HCT116 (cell line): ENCODE results near the gene FAM151A. TPM values are rescaled to one million over a fixed set of nuclear protein-coding genes. Genes with fewer than 3 reads are reported as not detected.

Source experiments
- ATAC-seq: fragments of 200-7000 bp; cut with Tn5 transposase; 2 replicates; pipeline ENCODE4 v1.9.1; 2020; ENCODE audit warnings: mild to moderate bottlenecking, moderate library complexity
- BruUV-seq: library from RNA; stranded (reverse); fragments of 400-500 nt; replicated peaks from 2 replicates; lab custom pipeline; 2021; lab: Mats Ljungman, UMichigan
- CTCF ChIA-PET: fragments of 300-600 bp; sonication (Branson Sonifier 250); formaldehyde crosslinking; loops from one replicate; lab custom pipeline; 2021; ENCODE audit warnings: antibody characterized with exemption; lab: Charles Lee
- POLR2A ChIA-PET: fragments of 300-600, 350-600 bp; sonication (Branson Sonifier 250); formaldehyde crosslinking; loops from one replicate; lab custom pipeline; 2021; ENCODE audit warnings: antibody characterized with exemption; lab: Charles Lee
- RAD21 ChIA-PET, 2 experiments: fragments of 300-600 bp; sonication (Branson Sonifier 250); formaldehyde crosslinking; loops; one replicate each; lab custom pipeline; 2023; ENCODE audit warnings: low total read pairs in 2 of 2; ENCODE audit not compliant: uncharacterized antibody in 2 of 2, unreplicated experiment in 2 of 2, low non-redundant PET in 1 of 2; lab: Charles Lee
- DNase-seq: peaks from one replicate; pipeline ENCODE4 v3.0.0-alpha.2; 2010; ENCODE audit warnings: low read depth, low spot score
- H2AFZ ChIP-seq: fragments of 200-600 bp; shearing (Covaris generic), sonication (generic); 2 replicates; pipeline ENCODE4 v1.6.1; 2017; ENCODE audit warnings: low read depth, mixed run types, mixed read lengths, antibody characterized with exemption, low read length; ENCODE audit not compliant: poor library complexity, severe bottlenecking
- H3K27ac ChIP-seq: 2 replicates; pipeline ENCODE4 v1.5.1; 2012; ENCODE audit warnings: low read depth, low read length
- H3K27me3 ChIP-seq: fragments of 200-600 bp; sonication (generic); 2 replicates; pipeline ENCODE4 v1.6.1; 2016; ENCODE audit warnings: mixed run types, low read length, mixed read lengths; ENCODE audit not compliant: insufficient read depth
- H3K36me3 ChIP-seq, 2 experiments: fragments of 200-500 bp in 1 of 2; fragments of 200-600 bp in 1 of 2; sonication (Bioruptor generic) in 1 of 2; sonication (generic) in 1 of 2; 2 replicates each; pipeline versions ENCODE4 v1.5.1 to v1.6.1; 2014 to 2016; ENCODE audit warnings: low read length in 2 of 2, inconsistent platforms in 1 of 2, mixed read lengths in 1 of 2, mixed run types in 1 of 2; ENCODE audit not compliant: insufficient read depth in 2 of 2, control insufficient read depth in 1 of 2
- H3K4me1 ChIP-seq, 2 experiments: fragments of 200-600 bp in 1 of 2; sonication (generic) in 1 of 2; 2 replicates each; pipeline versions ENCODE4 v1.5.1 to v1.6.1; 2012 to 2017; ENCODE audit warnings: low read length in 2 of 2, inconsistent platforms in 1 of 2, mild to moderate bottlenecking in 1 of 2, mixed read lengths in 1 of 2, mixed run types in 1 of 2, moderate library complexity in 1 of 2; ENCODE audit not compliant: insufficient read depth in 2 of 2, control insufficient read depth in 1 of 2
- H3K4me2 ChIP-seq: fragments of 200-600 bp; sonication (generic); 2 replicates; pipeline ENCODE4 v1.6.1; 2017; ENCODE audit warnings: mixed run types, low read length, mixed read lengths
- H3K4me3 ChIP-seq, 2 experiments: fragments of 200-600 bp in 1 of 2; sonication (generic) in 1 of 2; replicated peaks in 1 of 2; 2 replicates each; pipeline ENCODE4 v1.5.1; 2011 to 2016; ENCODE audit warnings: low read length in 2 of 2, control low read depth in 1 of 2, low read depth in 1 of 2, mild to moderate bottlenecking in 1 of 2, mixed read lengths in 1 of 2, mixed run types in 1 of 2
- H3K79me2 ChIP-seq: fragments of 200-600 bp; sonication (generic); 2 replicates; pipeline ENCODE4 v1.6.1; 2017; ENCODE audit warnings: mild to moderate bottlenecking, mixed run types, low read length, moderate library complexity, mixed read lengths; ENCODE audit not compliant: insufficient read depth
- H3K9ac ChIP-seq: fragments of 200-600 bp; sonication (generic); 2 replicates; pipeline ENCODE4 v1.6.1; 2016; ENCODE audit warnings: low read length, mixed read lengths
- H3K9me2 ChIP-seq: fragments of 200-600 bp; sonication (generic), shearing (Covaris generic); 2 replicates; pipeline ENCODE4 v1.6.1; 2017; ENCODE audit warnings: mixed run types, mild to moderate bottlenecking, moderate library complexity; ENCODE audit not compliant: insufficient read depth
- H3K9me3 ChIP-seq, 2 experiments: fragments of 200-500 bp in 1 of 2; fragments of 200-600 bp in 1 of 2; sonication (Bioruptor generic) in 1 of 2; sonication (generic) in 1 of 2; 2 replicates each; pipeline ENCODE4 v1.6.1; 2014 to 2017; ENCODE audit warnings: low read length in 2 of 2, mixed read lengths in 2 of 2, inconsistent platforms in 1 of 2, low read depth in 1 of 2, mild to moderate bottlenecking in 1 of 2, mixed run types in 1 of 2, moderate library complexity in 1 of 2; ENCODE audit not compliant: control insufficient read depth in 1 of 2, insufficient read depth in 1 of 2
- H4K20me1 ChIP-seq: fragments of 200-600 bp; sonication (generic), shearing (Covaris generic); 2 replicates; pipeline ENCODE4 v1.6.1; 2017; ENCODE audit warnings: mixed run types, mild to moderate bottlenecking, moderate library complexity; ENCODE audit not compliant: insufficient read depth
- ATF3 ChIP-seq: IDR thresholded peaks from 2 replicates; pipeline ENCODE4 v1.6.1; 2012
- CEBPB ChIP-seq: IDR thresholded peaks from 2 replicates; pipeline ENCODE4 v1.6.1; 2012; ENCODE audit warnings: low read depth
- CTCF ChIP-seq, 3 experiments: fragments of 200-600 bp in 1 of 3; sonication (generic) in 1 of 3; IDR thresholded peaks in 2 of 3; conservative IDR thresholded peaks in 1 of 3; 2 replicates each; pipeline ENCODE4 v1.5.1; 2012 to 2017; ENCODE audit warnings: low read depth in 2 of 3, low read length in 2 of 3, antibody characterized with exemption in 1 of 3, borderline replicate concordance in 1 of 3, control low read depth in 1 of 3, mild to moderate bottlenecking in 1 of 3, mixed read lengths in 1 of 3, mixed run types in 1 of 3, moderate library complexity in 1 of 3; ENCODE audit not compliant: insufficient read depth in 1 of 3
- EGR1 ChIP-seq: IDR thresholded peaks from 2 replicates; pipeline ENCODE4 v1.6.1; 2012; ENCODE audit warnings: low read depth
- ELF1 ChIP-seq: IDR thresholded peaks from 2 replicates; pipeline ENCODE4 v1.6.1; 2012; ENCODE audit warnings: low read depth, borderline replicate concordance
- EZH2 ChIP-seq: fragments of 200-600 bp; sonication (generic); IDR thresholded peaks from 2 replicates; pipeline ENCODE4 v1.6.1; 2017; ENCODE audit warnings: antibody characterized with exemption, mixed run types
- EZH2phosphoT487 ChIP-seq: fragments of 200-600 bp; IDR thresholded peaks from 2 replicates; pipeline ENCODE4 v1.6.1; 2018; ENCODE audit warnings: antibody characterized with exemption, borderline replicate concordance
- FOSL1 ChIP-seq: IDR thresholded peaks from 2 replicates; pipeline ENCODE4 v1.6.1; 2012; ENCODE audit warnings: low read depth
- JUND ChIP-seq: IDR thresholded peaks from 2 replicates; pipeline ENCODE4 v1.6.1; 2012
- POLR2A ChIP-seq: IDR thresholded peaks from 2 replicates; pipeline ENCODE4 v1.7.0; 2011; ENCODE audit warnings: borderline replicate concordance; ENCODE audit not compliant: insufficient read depth, insufficient read length; ENCODE audit errors: extremely low read depth
- POLR2AphosphoS5 ChIP-seq: IDR thresholded peaks from 2 replicates; pipeline ENCODE4 v1.6.1; 2011; ENCODE audit warnings: mild to moderate bottlenecking, low read depth, low read length, moderate library complexity
- RAD21 ChIP-seq: IDR thresholded peaks from 2 replicates; pipeline ENCODE4 v1.6.1; 2012; ENCODE audit warnings: low read depth, mild to moderate bottlenecking
- SIN3A ChIP-seq: IDR thresholded peaks from 2 replicates; pipeline ENCODE4 v1.6.1; 2012; ENCODE audit warnings: low read depth
- SP1 ChIP-seq: IDR thresholded peaks from 2 replicates; pipeline ENCODE4 v1.6.1; 2012; ENCODE audit warnings: low read depth
- SRF ChIP-seq: IDR thresholded peaks from 2 replicates; pipeline ENCODE4 v1.6.1; 2012; ENCODE audit warnings: low read depth
- TCF7L2 ChIP-seq: IDR thresholded peaks from 2 replicates; pipeline ENCODE4 v1.7.0; 2011; ENCODE audit warnings: borderline replicate concordance, inconsistent platforms; ENCODE audit not compliant: insufficient read depth, insufficient read length; ENCODE audit errors: extremely low read depth
- YY1 ChIP-seq: IDR thresholded peaks from 2 replicates; pipeline ENCODE4 v1.6.1; 2011; ENCODE audit warnings: low read length, low read depth, moderate library complexity, mild to moderate bottlenecking; ENCODE audit not compliant: insufficient replicate concordance; ENCODE audit errors: extremely low read depth
- ZFX ChIP-seq: fragments of 450-650 bp; IDR thresholded peaks from 2 replicates; pipeline ENCODE4 v1.6.1; 2017
- ZNF274 ChIP-seq: fragments of 200-500 bp; sonication (Bioruptor generic); IDR thresholded peaks from 2 replicates; pipeline ENCODE4 v1.6.1; 2014; ENCODE audit warnings: mild to moderate bottlenecking, low read depth, low read length, inconsistent platforms
- intact Hi-C: fragments of 100-400 bp; cut with micrococcal nuclease; formaldehyde crosslinking; loops from 2 replicates; pipeline ENCODE4 v1.10.0; 2022
- total RNA-seq: library from RNA; stranded (reverse); gene quantifications from one replicate; pipeline ENCODE4 v1.2.1, GENCODE V29; 2021; ENCODE audit not compliant: unreplicated experiment
- TF ChIP-seq, protein P1 (sequence below): IDR thresholded peaks from 2 replicates; pipeline ENCODE4 v1.6.1; 2012

The FAM151A gene
- total RNA-seq, 1 experiment from 2014 or later: not detected

DNA sequence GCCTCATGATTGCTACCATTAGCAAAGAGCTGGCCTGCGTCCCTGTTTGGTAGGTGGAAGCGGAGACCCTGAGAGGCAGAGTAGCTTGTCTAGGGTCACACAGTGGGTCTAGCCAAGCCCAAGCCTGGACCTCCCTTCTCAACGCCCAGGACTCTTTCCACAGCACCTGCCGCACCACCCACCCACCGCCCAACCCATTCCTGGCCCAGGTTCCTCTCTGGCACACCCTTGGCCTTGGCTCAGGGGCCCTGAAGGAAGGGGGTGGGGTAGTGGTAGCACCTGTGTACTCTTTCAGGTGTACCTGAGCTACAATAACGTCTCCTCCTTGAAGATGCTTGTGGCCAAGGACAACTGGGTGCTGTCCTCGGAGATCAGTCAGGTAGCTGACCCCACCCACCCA lies 19.3 kb downstream of the FAM151A start:
- no peaks in the 10 kb centered on the region for H3K27me3 ChIP-seq
- POLR2A ChIA-PET: no interaction called here
- H3K9ac ChIP-seq: no peak overlapping the region
- H3K9me3 ChIP-seq: no peaks in the 10 kb centered on the region
- H3K79me2 ChIP-seq: no peaks in the 10 kb centered on the region
- no peak overlapping the region for H3K27ac ChIP-seq
- no peaks in the 10 kb centered on the region for H3K4me1 ChIP-seq
- no peak for DNase-seq
- no peak for ATAC-seq
- no TSS peak for BruUV-seq
- no peak overlapping the region for H3K4me2 ChIP-seq
- H4K20me1 ChIP-seq: no peaks in the 10 kb centered on the region
- RAD21 ChIA-PET: no interaction called here
- no peak overlapping the region for H2AFZ ChIP-seq
- intact Hi-C loops: no loop called here
- no peak overlapping the region for H3K4me3 ChIP-seq
- TF ChIP-seq YY1 (no peak), ELF1 (no peak), POLR2A (no peak), EGR1 (no peak), POLR2AphosphoS5 (no peak), ZNF274 (no peak), EZH2 (no peak), JUND (no peak), FOSL1 (no peak), CTCF (IDR thresholded peaks at IDR 0.05 in 2 of 3, conservative IDR thresholded peaks at IDR 0.05 in 1 of 3; ENCODE audit: borderline replicate concordance in 1 of 3, insufficient read depth in 1 of 3, low read depth in 2 of 3, low read length in 2 of 3) (no peak), RAD21 (no peak), TCF7L2 (no peak), ZFX (no peak), SP1 (no peak), SIN3A (no peak), ATF3 (no peak), CEBPB (no peak), EZH2phosphoT487 (no peak), SRF (no peak)
- TF ChIP-seq, protein P1, sequence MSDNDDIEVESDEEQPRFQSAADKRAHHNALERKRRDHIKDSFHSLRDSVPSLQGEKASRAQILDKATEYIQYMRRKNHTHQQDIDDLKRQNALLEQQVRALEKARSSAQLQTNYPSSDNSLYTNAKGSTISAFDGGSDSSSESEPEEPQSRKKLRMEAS: no peak
- H3K9me2 ChIP-seq: no peaks in the 10 kb centered on the region
- peaks cover 0 to 10% of the 10 kb centered on the region in 2 experiments; a peak in 3 of 4 replicates for H3K36me3 ChIP-seq
- CTCF ChIA-PET: no interaction called here
